ENCODE results near the gene SGF29. TPM values are rescaled to one million over a fixed set of nuclear protein-coding genes. Genes with fewer than 3 reads are reported as not detected.

The SGF29 gene
- total RNA-seq, 4 donors from 2014 or later: 11.0 to 31.3 (median 13.1) TPM

DNA sequence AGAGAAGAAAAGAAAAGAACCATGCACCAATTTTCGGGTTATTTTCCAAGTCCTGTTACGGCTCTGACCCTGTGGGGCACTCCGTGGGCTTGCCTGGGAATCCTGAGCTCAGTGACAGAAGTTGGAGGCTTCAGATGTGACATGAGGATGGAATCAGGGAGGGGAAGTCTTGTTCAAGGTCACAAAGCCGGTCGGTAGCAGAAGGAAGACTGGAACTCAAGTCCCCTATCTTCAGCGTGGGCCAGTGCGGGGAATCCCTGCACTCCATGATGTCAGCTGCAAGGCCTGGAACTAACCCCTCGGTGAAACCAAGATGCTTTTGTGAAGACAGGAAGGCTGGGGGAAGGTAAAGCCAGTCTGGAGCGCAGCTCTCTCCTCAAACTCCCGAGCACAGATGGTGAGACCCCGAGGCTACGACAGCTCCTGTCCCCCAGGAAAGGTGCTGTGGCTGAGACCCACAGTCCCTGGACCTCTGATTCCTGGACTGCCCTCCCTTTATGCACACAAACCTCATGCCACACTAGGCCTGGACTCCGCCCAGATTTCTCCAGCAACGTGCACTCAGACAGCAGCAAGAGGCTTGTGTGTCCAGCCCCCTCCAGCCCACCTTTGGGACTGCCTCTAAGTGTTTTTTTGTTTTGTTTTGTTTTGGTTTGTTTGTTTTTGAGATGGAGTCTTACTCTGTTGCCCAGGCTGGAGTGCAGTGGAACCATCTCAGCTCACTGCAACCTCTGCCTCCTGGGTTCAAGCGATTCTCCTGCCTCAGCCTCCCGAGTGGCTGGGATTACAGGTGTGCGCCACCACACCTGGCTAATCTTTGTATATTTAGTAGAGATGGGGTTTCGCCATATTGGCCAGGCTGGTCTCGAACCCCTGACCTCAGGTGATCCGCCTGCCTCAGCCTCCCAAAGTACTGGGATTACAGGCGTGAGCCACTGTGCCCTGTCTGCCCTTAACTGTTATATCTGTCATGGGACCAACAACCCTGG lies 41.6 kb upstream of the SGF29 start:
- Histone ChIP-seq H3K36me3 (no peaks in the 10 kb centered on the region), H3K27ac (no peak overlapping the region), H3K27me3 (peaks cover 0 to 5% (median 0%) of the 10 kb centered on the region in 4 donors), H3K4me3 (no peak overlapping the region), H3K4me1 (peaks cover 0 to 8% (median 0%) of the 10 kb centered on the region in 3 donors), H3K9me3 (no peaks in the 10 kb centered on the region)
- 86 to 87% methylated on average over 16 to 20 of the region's 21 CpGs for WGBS, 2 donors
- intact Hi-C loops (cut with DNase I): no loop called here
- TF ChIP-seq CTCF (IDR thresholded peaks at IDR 0.05) (no peak), POLR2A (IDR thresholded peaks at IDR 0.05) (no peak)
- no peak for DNase-seq

GRCh38 chr16:28513484-28514181 lies 40.1 kb upstream of the SGF29 start:
- DNase-seq: no peak
- no peaks in the 10 kb centered on the region for H3K9me3 ChIP-seq
- intact Hi-C loops (cut with DNase I): no loop called here
- no peak overlapping the region for H3K4me3 ChIP-seq
- no peaks in the 10 kb centered on the region for H3K36me3 ChIP-seq
- H3K27ac ChIP-seq: no peak overlapping the region
- 81 to 85% methylated on average over 11 to 12 of the region's 12 CpGs for WGBS, 2 donors
- H3K4me1 ChIP-seq: no peaks in the 10 kb centered on the region
- no peaks in the 10 kb centered on the region for H3K27me3 ChIP-seq
- TF ChIP-seq POLR2A (IDR thresholded peaks at IDR 0.05): no peak
- no peak for TF ChIP-seq CTCF (IDR thresholded peaks at IDR 0.05)

- H3K27me3 ChIP-seq: no peaks in the 10 kb centered on the region
- H3K9me3 ChIP-seq: no peaks in the 10 kb centered on the region
- intact Hi-C loops (cut with DNase I): no loop called here
- no peak for DNase-seq
- no peaks in the 10 kb centered on the region for H3K4me1 ChIP-seq
- no peaks in the 10 kb centered on the region for H3K36me3 ChIP-seq
- 74 to 87% methylated on average over 3 of the region's 7 CpGs for WGBS, 2 donors
- H3K4me3 ChIP-seq: no peak overlapping the region
- no peak overlapping the region for H3K27ac ChIP-seq
- TF ChIP-seq POLR2A (IDR thresholded peaks at IDR 0.05): no peak
- TF ChIP-seq CTCF (IDR thresholded peaks at IDR 0.05): no peak
Observed at GRCh38 chr16:28514246-28514645, 39.5 kb upstream of the SGF29 start.

- WGBS, 2 donors: 79 to 80% methylated on average over 7 of the region's 7 CpGs
- DNase-seq: no peak
- H3K4me1 ChIP-seq: peaks cover 0 to 7% (median 0%) of the 10 kb centered on the region in 3 donors
- no peaks in the 10 kb centered on the region for H3K9me3 ChIP-seq
- no peak overlapping the region for H3K4me3 ChIP-seq
- TF ChIP-seq CTCF (IDR thresholded peaks at IDR 0.05) (no peak), POLR2A (IDR thresholded peaks at IDR 0.05) (no peak)
- H3K27me3 ChIP-seq: no peaks in the 10 kb centered on the region
- no peak overlapping the region for H3K27ac ChIP-seq
- no peaks in the 10 kb centered on the region for H3K36me3 ChIP-seq
- intact Hi-C loops (cut with DNase I): no loop called here
Observed at GRCh38 chr16:28520672-28521071, 33.0 kb upstream of the SGF29 start.

GRCh38 chr16:28521436-28521835 lies 32.3 kb upstream of the SGF29 start:
- TF ChIP-seq CTCF (IDR thresholded peaks at IDR 0.05) (no peak), POLR2A (IDR thresholded peaks at IDR 0.05) (no peak)
- DNase-seq: no peak
- Histone ChIP-seq H3K9me3 (no peaks in the 10 kb centered on the region), H3K4me3 (no peak overlapping the region), H3K27ac (no peak overlapping the region), H3K27me3 (no peaks in the 10 kb centered on the region), H3K4me1 (peaks cover 0 to 7% (median 0%) of the 10 kb centered on the region in 3 donors), H3K36me3 (no peaks in the 10 kb centered on the region)
- WGBS, 2 donors: 83 to 88% methylated on average over 4 to 6 of the region's 6 CpGs
- intact Hi-C loops (cut with DNase I): no loop called here

Data from esophagus squamous epithelium (tissue), 5 donors.